GM19463 (cell line): ENCODE measurements around the gene ITPRIPL1.

ENCODE experiments used
- ATAC-seq: cut with Tn5 transposase; IDR thresholded peaks from one replicate; pipeline ENCODE4 v1.9.1; 2021; ENCODE audit warnings: mild to moderate bottlenecking, moderate library complexity; ENCODE audit not compliant: unreplicated experiment

ITPRIPL1 gene

GRCh38 chr2:96320728-96321622 lies 4.1 kb upstream of the ITPRIPL1 start:
- ATAC-seq, result peak; percentile 22

GRCh38 chr2:96323849-96324248 lies 1.3 kb upstream of the ITPRIPL1 start:
- no peak for ATAC-seq

GRCh38 chr2:96324721-96325040 lies 436 bp upstream of the ITPRIPL1 start:
- no peak for ATAC-seq

- ATAC-seq, result no peak
Observed at GRCh38 chr2:96325884-96326255, 753 bp downstream of the ITPRIPL1 start.

- no peak for ATAC-seq
Observed at GRCh38 chr2:96326564-96326963, 1.4 kb downstream of the ITPRIPL1 start.

- ATAC-seq, result no peak
Observed at GRCh38 chr2:96326990-96327820, 2.1 kb downstream of the ITPRIPL1 start.

GRCh38 chr2:96329456-96329855 lies 4.3 kb downstream of the ITPRIPL1 start:
- no peak for ATAC-seq

GRCh38 chr2:96329874-96330273 lies 4.8 kb downstream of the ITPRIPL1 start:
- ATAC-seq, result no peak

GRCh38 chr2:96330407-96330806 lies 5.3 kb downstream of the ITPRIPL1 start:
- no peak for ATAC-seq

- ATAC-seq, result no peak
Observed at GRCh38 chr2:96333708-96334107, 8.6 kb downstream of the ITPRIPL1 start.

GRCh38 chr2:96336104-96336775 lies 11.1 kb downstream of the ITPRIPL1 start:
- no peak for ATAC-seq

GRCh38 chr2:96336873-96337272 lies 11.8 kb downstream of the ITPRIPL1 start:
- ATAC-seq, result no peak

GRCh38 chr2:96340493-96341414 lies 15.6 kb downstream of the ITPRIPL1 start:
- ATAC-seq, result no peak

- no peak for ATAC-seq
Observed at GRCh38 chr2:96341641-96342040, 16.5 kb downstream of the ITPRIPL1 start.

GRCh38 chr2:96342085-96342484 lies 17.0 kb downstream of the ITPRIPL1 start:
- ATAC-seq, result no peak

GRCh38 chr2:96344011-96344410 lies 18.9 kb downstream of the ITPRIPL1 start:
- peak; percentile 85 for ATAC-seq

GRCh38 chr2:96345438-96345837 lies 20.3 kb downstream of the ITPRIPL1 start:
- no peak for ATAC-seq

- ATAC-seq, result no peak
Observed at GRCh38 chr2:96345868-96346462, 20.8 kb downstream of the ITPRIPL1 start.

GRCh38 chr2:96347395-96347794 lies 22.3 kb downstream of the ITPRIPL1 start:
- ATAC-seq, result no peak

- ATAC-seq, result no peak
Observed at GRCh38 chr2:96353032-96353561, 28.0 kb downstream of the ITPRIPL1 start.
